NOMO-1 (cell line): Measurements from ENCODE around the gene IMPA2.

Source experiments
- DNase-seq, 2 experiments: peaks; one replicate each; lab custom pipeline; 2025; ENCODE audit not compliant: unreplicated experiment in 2 of 2; lab: John Stamatoyannopoulos, UW

The IMPA2 gene

DNA sequence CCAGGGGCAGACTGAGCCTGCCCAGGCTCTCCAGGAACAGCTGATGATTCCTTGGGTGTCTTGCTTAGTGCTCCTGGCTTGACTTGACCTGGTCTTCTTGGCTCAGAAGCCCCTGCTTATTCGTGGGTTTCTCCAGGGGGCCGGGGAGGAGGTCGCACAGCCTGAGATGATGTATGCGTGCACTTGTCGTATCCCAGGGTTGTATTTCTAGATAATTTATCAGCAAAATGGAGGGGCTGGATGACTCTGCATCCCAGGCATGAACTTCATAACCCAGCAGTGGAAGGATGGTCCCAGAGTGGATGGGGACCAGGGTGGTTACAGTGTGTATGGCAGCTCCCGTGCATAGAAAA, 25.2 kb downstream of the IMPA2 start:
- no peak for DNase-seq

GRCh38 chr18:12007063-12007462, 25.8 kb downstream of the IMPA2 start:
- no peak for DNase-seq

- DNase-seq: no peak
These were observed 27.0 kb downstream of the IMPA2 start for GRCh38 chr18:12008181-12008767.

DNA sequence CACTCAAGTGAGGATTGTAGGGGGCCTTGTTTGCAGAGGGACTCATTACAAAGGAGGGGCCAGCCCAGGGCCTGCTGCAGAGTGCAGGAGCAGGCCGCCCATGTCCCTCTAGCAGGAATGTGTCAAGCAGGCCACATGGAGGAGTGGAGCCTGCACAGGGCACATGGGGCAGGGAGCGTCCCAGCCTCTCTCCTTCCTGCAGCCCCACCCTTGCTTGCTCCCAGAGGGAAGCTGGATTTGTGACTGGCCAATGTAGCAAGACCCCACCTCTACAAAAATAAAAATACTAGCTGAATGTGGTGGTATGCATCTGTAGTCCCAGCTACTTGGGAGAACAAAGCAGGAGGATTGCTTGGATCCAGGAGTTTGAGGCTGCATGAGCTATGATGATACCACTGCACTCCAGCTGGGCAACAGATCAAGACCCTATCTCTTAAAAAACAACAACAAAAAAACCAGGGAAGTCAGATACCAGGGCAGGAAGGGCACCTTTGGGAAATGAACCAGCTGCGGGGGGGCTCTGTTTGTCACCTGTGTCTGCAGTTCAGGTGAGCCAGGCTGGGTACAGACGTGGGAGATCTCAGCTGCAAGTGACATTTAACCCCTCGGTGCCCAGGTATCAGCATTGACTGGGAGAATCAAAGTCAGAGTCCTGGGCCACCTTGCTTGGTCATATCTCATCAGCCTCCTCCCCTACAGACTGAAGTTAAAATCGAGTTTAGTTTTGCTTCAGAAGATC, 27.7 kb downstream of the IMPA2 start:
- DNase-seq: no peak

DNA sequence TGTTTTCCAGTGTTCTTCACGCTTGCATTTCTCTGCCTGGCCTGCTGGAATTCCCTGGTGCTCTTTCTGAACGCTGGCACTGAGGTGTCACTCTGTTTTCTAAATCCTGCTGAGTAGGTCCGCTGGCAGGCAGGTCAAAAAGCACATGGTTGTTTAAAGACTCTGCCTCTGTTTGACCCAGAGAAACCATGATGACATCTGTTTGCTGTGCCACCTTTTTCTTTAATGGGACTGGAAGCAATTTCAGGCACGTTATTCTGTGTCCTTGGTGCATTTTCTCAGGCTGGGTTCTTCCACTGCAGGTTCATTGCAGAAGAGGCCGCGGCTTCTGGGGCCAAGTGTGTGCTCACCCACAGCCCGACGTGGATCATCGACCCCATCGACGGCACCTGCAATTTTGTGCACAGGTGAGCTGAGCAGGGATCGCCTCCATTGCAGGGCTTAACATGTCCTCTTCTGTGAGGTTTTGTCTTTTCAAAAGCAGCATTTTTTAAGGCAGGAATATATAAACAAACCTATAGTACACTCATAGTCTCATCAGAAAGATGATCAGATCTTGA, 28.4 kb downstream of the IMPA2 start:
- no peak for DNase-seq

- no peak for DNase-seq
These were observed 29.0 kb downstream of the IMPA2 start for GRCh38 chr18:12010187-12010802.

DNA sequence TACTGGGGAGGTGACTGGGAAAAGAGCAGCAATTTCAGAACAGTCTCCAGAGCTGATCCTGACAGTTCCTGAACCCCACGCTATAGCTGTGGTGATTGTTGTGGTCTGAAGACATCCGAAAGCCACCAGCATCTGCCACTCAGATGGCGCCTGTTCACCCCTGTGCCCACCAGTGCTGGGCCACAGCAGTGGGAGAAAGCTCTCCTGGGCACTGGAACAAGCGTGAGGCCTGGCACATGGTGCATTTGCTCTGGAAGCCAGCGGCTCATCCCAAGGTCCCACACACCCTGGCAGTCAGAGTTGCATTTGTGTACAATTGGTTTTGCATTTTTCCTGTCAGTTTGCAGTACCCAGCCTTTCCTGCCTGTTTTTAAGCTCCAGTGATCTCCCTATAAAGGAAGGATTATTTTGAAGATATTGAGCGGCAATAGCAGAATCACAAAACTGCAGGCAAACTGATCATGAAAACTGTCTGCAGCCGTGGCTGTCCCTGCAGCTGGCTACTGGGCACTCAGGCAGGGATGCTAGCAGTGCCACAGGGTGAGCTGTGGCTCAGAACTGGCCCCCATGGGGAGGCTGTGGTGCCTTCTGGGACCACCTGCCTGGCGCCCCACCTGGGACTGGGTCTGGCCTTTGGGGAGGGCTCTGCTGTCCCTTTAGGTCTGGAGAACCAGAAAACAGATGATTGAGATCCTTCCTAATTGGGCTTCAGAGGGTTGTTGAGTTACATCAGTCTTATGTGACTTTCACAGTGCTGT, 30.1 kb downstream of the IMPA2 start:
- no peak for DNase-seq

DNA sequence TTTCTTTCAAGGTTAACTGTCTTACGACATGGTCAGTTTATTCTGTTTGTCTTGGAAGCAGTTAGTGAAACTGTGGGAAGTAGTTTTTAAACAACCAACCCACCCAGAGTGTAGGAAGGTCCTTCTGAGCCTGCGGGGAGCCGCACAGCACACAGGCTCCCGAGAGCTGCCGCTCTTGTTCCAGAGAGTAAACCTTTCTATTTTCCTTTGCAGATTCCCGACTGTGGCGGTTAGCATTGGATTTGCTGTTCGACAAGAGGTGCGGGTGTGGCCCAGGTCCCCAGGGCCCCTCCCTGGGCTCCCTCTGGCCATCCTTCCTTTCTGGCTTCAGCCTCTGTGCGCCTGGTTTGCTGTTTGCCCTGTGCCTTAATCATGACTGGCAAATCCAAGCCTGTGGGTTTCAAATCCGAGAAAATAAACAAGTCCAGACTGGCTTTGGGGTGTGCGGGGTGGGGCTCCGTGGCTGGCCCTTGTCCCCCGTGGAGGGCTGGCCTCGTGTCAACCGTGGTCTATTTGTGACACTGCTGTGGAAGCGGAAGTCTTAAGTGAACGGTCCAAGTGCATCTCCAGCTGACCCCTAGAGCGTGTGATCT, 30.7 kb downstream of the IMPA2 start:
- no peak for DNase-seq

DNA sequence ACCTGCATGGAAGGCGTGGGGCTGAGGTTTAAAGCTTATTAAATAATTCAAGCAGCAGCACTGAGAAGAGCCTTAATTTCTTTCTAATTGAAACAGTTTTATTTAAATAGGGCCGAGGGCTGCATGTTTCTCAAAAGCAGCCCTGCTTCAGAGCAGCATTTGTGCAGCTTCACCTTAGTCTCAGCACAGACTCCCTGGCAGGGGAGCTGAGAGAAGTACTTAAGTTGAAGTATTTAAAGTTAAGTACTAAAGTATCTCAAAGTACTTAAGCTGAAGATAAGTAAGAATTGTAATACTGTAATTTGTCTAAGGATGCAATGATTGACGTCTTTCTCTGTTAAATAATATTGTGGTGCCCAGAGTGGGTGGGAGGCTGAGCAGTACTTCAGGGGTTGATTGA, 31.4 kb downstream of the IMPA2 start:
- no peak for DNase-seq

- no peak for DNase-seq
These were observed 32.0 kb downstream of the IMPA2 start for GRCh38 chr18:12013186-12013916.

- DNase-seq: no peak
These were observed 32.8 kb downstream of the IMPA2 start for GRCh38 chr18:12014086-12014485.

DNA sequence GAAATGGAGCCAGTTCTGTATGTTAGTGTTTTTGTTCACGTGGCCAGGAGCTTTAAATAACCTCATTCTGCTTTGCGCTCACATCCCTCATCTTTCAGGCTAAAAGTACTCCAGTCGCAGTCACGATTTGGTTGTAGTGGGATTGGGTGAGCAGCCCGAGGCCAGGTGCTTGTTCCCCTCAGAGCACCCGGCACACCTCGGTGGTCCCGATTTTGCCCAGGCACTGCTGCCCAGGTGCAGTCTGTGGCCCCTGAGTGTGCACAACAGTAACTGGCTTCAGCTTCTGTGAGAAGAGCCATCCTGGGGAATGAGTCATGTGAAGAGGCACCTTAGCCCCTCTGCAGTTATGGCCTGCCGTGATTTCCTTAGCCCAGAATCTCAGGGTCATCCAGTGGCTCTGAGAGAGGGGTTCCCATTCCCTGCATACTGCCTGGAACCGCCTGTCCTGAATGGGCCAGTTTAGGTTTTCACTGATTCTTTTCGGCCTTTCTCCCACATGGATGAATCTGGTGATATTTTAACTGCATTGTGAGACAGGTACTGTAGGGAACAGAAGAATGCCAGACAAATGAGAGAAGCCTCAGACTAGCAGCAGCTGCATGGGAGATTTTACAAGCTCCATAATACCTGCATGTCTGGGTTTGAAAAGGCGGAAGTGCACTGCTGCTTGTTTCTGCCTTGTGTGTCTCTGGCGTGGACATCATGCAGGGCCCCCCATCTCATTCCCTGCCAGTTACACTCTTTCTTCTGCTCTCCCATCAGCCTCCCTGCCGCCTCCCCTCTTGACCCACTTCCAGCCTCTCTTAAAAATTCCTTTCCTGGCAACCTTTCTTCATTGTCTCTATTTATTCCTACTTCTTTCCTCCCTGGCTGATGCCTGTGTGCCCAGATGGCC, 33.5 kb downstream of the IMPA2 start:
- DNase-seq: no peak

- peak; percentile 28 to 48 for DNase-seq
These were observed 34.2 kb downstream of the IMPA2 start for GRCh38 chr18:12015416-12016062.

- no peak for DNase-seq
These were observed 35.8 kb downstream of the IMPA2 start for GRCh38 chr18:12017081-12017480.

DNA sequence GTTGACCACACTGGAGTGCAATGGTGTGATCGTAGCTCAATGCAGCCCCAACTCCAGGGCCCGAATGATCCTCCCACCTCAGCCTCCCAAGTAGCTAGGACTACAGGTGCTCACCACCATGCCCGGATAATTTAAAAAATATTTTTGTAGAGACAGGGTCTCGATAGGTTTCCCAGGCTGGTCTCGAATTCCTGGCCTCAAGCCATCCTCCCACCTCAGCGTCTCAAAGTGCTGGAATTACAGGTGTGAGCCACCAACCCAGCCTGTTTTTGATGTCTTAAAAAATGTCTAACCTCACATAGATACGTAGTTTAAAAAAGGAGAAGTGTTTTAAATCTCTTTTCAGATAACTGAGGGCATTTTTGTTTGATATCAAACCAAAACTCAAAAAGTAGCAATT, 37.6 kb downstream of the IMPA2 start:
- no peak for DNase-seq

- DNase-seq: no peak
These were observed 39.8 kb downstream of the IMPA2 start for GRCh38 chr18:12021077-12021476.

DNA sequence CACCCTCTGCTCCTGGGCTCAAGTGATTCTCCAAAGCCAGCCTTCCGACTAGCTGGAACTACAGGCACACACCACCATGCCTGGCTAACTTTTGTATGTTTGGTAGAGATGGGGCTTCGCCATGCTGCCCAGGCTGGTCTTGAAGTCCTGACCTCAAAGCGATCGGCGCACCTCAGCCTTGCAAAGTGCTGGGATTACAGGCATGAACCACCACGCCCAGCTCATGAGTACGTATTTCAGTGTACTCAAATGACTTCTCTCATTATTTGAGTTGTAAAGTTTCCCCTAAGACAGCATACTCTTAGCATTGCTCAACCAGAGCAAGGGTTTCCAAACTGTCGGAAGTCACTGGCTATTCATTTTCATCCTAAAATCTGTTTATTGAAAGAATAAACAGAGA, 40.3 kb downstream of the IMPA2 start:
- DNase-seq: no peak

- no peak for DNase-seq
These were observed 42.1 kb downstream of the IMPA2 start for GRCh38 chr18:12023375-12023774.

- no peak for DNase-seq
These were observed 45.3 kb downstream of the IMPA2 start for GRCh38 chr18:12026562-12026961.
